IMR-90 (cell line): ENCODE data around the gene UAP1. TPM values are rescaled to one million over a fixed set of nuclear protein-coding genes. Genes with fewer than 3 reads are reported as not detected.

Source experiments
- ATAC-seq: fragments of 200-7000 bp; cut with Tn5 transposase; 2 replicates; pipeline ENCODE4 v1.9.1; 2020; ENCODE audit warnings: low read depth, mild to moderate bottlenecking, moderate library complexity
- BruUV-seq: library from RNA; stranded (reverse); fragments of 400-500 nt; replicated peaks from 2 replicates; lab custom pipeline; 2021; lab: Mats Ljungman, UMichigan
- CTCF ChIA-PET: fragments of 300-600 bp; formaldehyde crosslinking; extraction: SDS; loops from one replicate; lab custom pipeline; 2021; ENCODE audit warnings: antibody characterized with exemption; lab: Yijun Ruan, JAX
- POLR2A ChIA-PET: fragments of 300-600 bp; sonication (Branson Sonifier 250); formaldehyde crosslinking; loops from one replicate; lab custom pipeline; 2022; ENCODE audit warnings: antibody characterized with exemption; ENCODE audit not compliant: unreplicated experiment; lab: Charles Lee
- DNase-seq: peaks from one replicate; pipeline ENCODE4 v3.0.0; 2013
- H2AFZ ChIP-seq: replicated peaks from 2 replicates; pipeline ENCODE3; 2013; ENCODE audit warnings: low read length, mild to moderate bottlenecking; ENCODE audit not compliant: poor library complexity
- H2AK5ac ChIP-seq: 2 replicates; pipeline ENCODE4 v1.6.1; 2013; ENCODE audit warnings: low read depth, low read length, inconsistent platforms
- H2AK9ac ChIP-seq: replicated peaks from 2 replicates; pipeline ENCODE3; 2013; ENCODE audit warnings: mild to moderate bottlenecking, low read depth, low read length, moderate library complexity; ENCODE audit not compliant: poor library complexity
- H2BK120ac ChIP-seq: 2 replicates; pipeline ENCODE4 v1.6.1; 2013; ENCODE audit warnings: low read depth, low read length, inconsistent platforms
- H2BK15ac ChIP-seq: 3 replicates; pipeline ENCODE4 v1.6.1; 2013; ENCODE audit warnings: low read depth, low read length, inconsistent platforms
- H2BK20ac ChIP-seq: 2 replicates; pipeline ENCODE4 v1.6.1; 2013; ENCODE audit warnings: low read depth, mild to moderate bottlenecking, inconsistent platforms, low read length, moderate library complexity
- H2BK5ac ChIP-seq: 2 replicates; pipeline ENCODE4 v1.6.1; 2013; ENCODE audit warnings: mild to moderate bottlenecking, low read depth, low read length, inconsistent platforms; ENCODE audit not compliant: poor library complexity, severe bottlenecking
- H3K14ac ChIP-seq: replicated peaks from 2 replicates; pipeline ENCODE4 v1.6.1; 2013; ENCODE audit warnings: low read depth, low read length, inconsistent platforms
- H3K18ac ChIP-seq: 2 replicates; pipeline ENCODE4 v1.6.1; 2013; ENCODE audit warnings: low read depth, low read length, control low read depth
- H3K23ac ChIP-seq: 2 replicates; pipeline ENCODE4 v1.6.1; 2013; ENCODE audit warnings: low read depth, low read length, inconsistent platforms
- H3K27ac ChIP-seq: 2 replicates; pipeline ENCODE4 v1.5.1; 2013; ENCODE audit warnings: mild to moderate bottlenecking, control low read depth, low read length; ENCODE audit not compliant: insufficient read depth
- H3K27me3 ChIP-seq: 2 replicates; pipeline ENCODE4 v1.6.1; 2013; ENCODE audit warnings: low read length; ENCODE audit not compliant: control insufficient read depth, insufficient read depth
- H3K36me3 ChIP-seq: 2 replicates; pipeline ENCODE4 v1.6.1; 2013; ENCODE audit warnings: low read length, mixed read lengths; ENCODE audit not compliant: control insufficient read depth, insufficient read depth
- H3K4ac ChIP-seq: 2 replicates; pipeline ENCODE4 v1.6.1; 2013; ENCODE audit warnings: low read depth, low read length, inconsistent platforms
- H3K4me1 ChIP-seq: 2 replicates; pipeline ENCODE4 v1.6.1; 2013; ENCODE audit warnings: low read length, mixed read lengths; ENCODE audit not compliant: control insufficient read depth, insufficient read depth
- H3K4me2 ChIP-seq: 2 replicates; pipeline ENCODE4 v1.6.1; 2013; ENCODE audit warnings: low read depth, mild to moderate bottlenecking, control low read depth, low read length, moderate library complexity
- H3K4me3 ChIP-seq: 2 replicates; pipeline ENCODE4 v1.5.1; 2013; ENCODE audit warnings: low read depth, mild to moderate bottlenecking, control low read depth, low read length, moderate library complexity; ENCODE audit not compliant: insufficient read depth
- H3K56ac ChIP-seq: 2 replicates; pipeline ENCODE4 v1.6.1; 2013; ENCODE audit warnings: low read length, inconsistent platforms; ENCODE audit not compliant: insufficient read depth; ENCODE audit errors: extremely low read depth
- H3K79me1 ChIP-seq, 2 experiments: 2 replicates each; pipeline ENCODE4 v1.6.1; 2013; ENCODE audit warnings: low read length in 2 of 2, inconsistent platforms in 1 of 2, low read depth in 1 of 2
- H3K9ac ChIP-seq: 2 replicates; pipeline ENCODE4 v1.6.1; 2013; ENCODE audit warnings: low read depth, low read length, control low read depth
- H3K9me1 ChIP-seq: 2 replicates; pipeline ENCODE4 v1.6.1; 2013; ENCODE audit warnings: low read length, inconsistent platforms; ENCODE audit not compliant: insufficient read depth
- H3K9me3 ChIP-seq: 2 replicates; pipeline ENCODE4 v1.6.1; 2013; ENCODE audit warnings: low read length; ENCODE audit not compliant: control insufficient read depth, insufficient read depth
- H4K20me1 ChIP-seq: 2 replicates; pipeline ENCODE4 v1.6.1; 2013; ENCODE audit warnings: low read length, inconsistent platforms; ENCODE audit not compliant: insufficient read depth
- H4K5ac ChIP-seq: 2 replicates; pipeline ENCODE4 v1.6.1; 2013; ENCODE audit warnings: mild to moderate bottlenecking, low read depth, low read length, control low read depth
- H4K8ac ChIP-seq, 2 experiments: 2 replicates each; pipeline ENCODE4 v1.6.1; 2013; ENCODE audit warnings: low read depth in 2 of 2, low read length in 2 of 2, control low read depth in 1 of 2, inconsistent platforms in 1 of 2
- H4K91ac ChIP-seq: 2 replicates; pipeline ENCODE4 v1.6.1; 2013; ENCODE audit warnings: low read depth, low read length, inconsistent platforms; ENCODE audit not compliant: insufficient read depth
- BHLHE40 ChIP-seq: fragments of 150-350 bp; IDR thresholded peaks from 2 replicates; pipeline ENCODE4 v1.6.1; 2016; ENCODE audit warnings: mild to moderate bottlenecking, low read depth, low read length
- CEBPB ChIP-seq: IDR thresholded peaks from 2 replicates; pipeline ENCODE4 v1.6.1; 2012; ENCODE audit warnings: low read depth, low read length, improper control_type of control experiment
- CHD1 ChIP-seq: IDR thresholded peaks from 2 replicates; pipeline ENCODE4 v1.6.1; 2012; ENCODE audit warnings: low read depth, low read length, improper control_type of control experiment
- ELK1 ChIP-seq: fragments of 150-350 bp; IDR thresholded peaks from 2 replicates; pipeline ENCODE4 v1.6.1; 2016; ENCODE audit warnings: low read depth, mild to moderate bottlenecking, low read length, moderate library complexity, borderline replicate concordance
- FOS ChIP-seq: fragments of 150-350 bp; IDR thresholded peaks from 2 replicates; pipeline ENCODE4 v1.6.1; 2016; ENCODE audit warnings: low read depth, low read length
- MAFK ChIP-seq: IDR thresholded peaks from 2 replicates; pipeline ENCODE4 v1.6.1; 2012; ENCODE audit warnings: low read depth, low read length, improper control_type of control experiment
- MAZ ChIP-seq: IDR thresholded peaks from 2 replicates; pipeline ENCODE4 v1.6.1; 2012; ENCODE audit warnings: low read depth, mild to moderate bottlenecking, low read length, improper control_type of control experiment, moderate library complexity, borderline replicate concordance
- MXI1 ChIP-seq: IDR thresholded peaks from 2 replicates; pipeline ENCODE4 v1.6.1; 2012; ENCODE audit warnings: low read depth, mild to moderate bottlenecking, low read length, moderate library complexity, borderline replicate concordance
- NFE2L2 ChIP-seq: fragments of 150-350 bp; IDR thresholded peaks from 2 replicates; pipeline ENCODE4 v1.6.1; 2016; ENCODE audit warnings: low read depth, mild to moderate bottlenecking, low read length
- POLR2A ChIP-seq: IDR thresholded peaks from 2 replicates; pipeline ENCODE4 v1.6.1; 2012; ENCODE audit warnings: mild to moderate bottlenecking, low read depth, low read length
- RAD21 ChIP-seq: IDR thresholded peaks from 2 replicates; pipeline ENCODE4 v1.6.1; 2012; ENCODE audit warnings: low read length, improper control_type of control experiment
- RCOR1 ChIP-seq: IDR thresholded peaks from 2 replicates; pipeline ENCODE4 v1.6.1; 2012; ENCODE audit warnings: mild to moderate bottlenecking, low read length, improper control_type of control experiment; ENCODE audit not compliant: insufficient replicate concordance
- RFX5 ChIP-seq: IDR thresholded peaks from 2 replicates; pipeline ENCODE4 v1.8.0; 2012; ENCODE audit warnings: low read depth, mild to moderate bottlenecking, low read length, moderate library complexity
- SMC3 ChIP-seq: fragments of 150-350 bp; IDR thresholded peaks from 2 replicates; pipeline ENCODE4 v1.6.1; 2016; ENCODE audit warnings: low read depth, mild to moderate bottlenecking, antibody characterized with exemption, low read length, moderate library complexity
- WGBS, 2 experiments: methylation state at CpG; one replicate each; pipeline versions ENCODE4 v1.1.5 to v1.1.7; 2013; ENCODE audit warnings: missing lambda C conversion rate in 2 of 2; ENCODE audit not compliant: insufficient read length in 1 of 2; ENCODE audit errors: extremely low coverage in 2 of 2; 5-methylcytosine and 5-hydroxymethylcytosine counted together
- dilution Hi-C: fragments of 300-500 bp; cut with HindIII; formaldehyde crosslinking; loops from one replicate; pipeline ENCODE4 v1.14.3; 2018; ENCODE audit warnings: low sequenced_read_pairs; ENCODE audit not compliant: unreplicated experiment
- in situ Hi-C: fragments of 300-500 bp; cut with MboI; formaldehyde crosslinking; loops from 3 replicates; pipeline ENCODE4 v1.14.3; 2019; ENCODE audit warnings: low sequenced_read_pairs, inconsistent platforms, mixed read lengths
- intact Hi-C: fragments of 100-400 bp; cut with micrococcal nuclease; formaldehyde crosslinking; loops from 2 replicates; pipeline ENCODE4 v1.10.0; 2022
- polyA plus RNA-seq, 3 experiments: library from polyadenylated mRNA; depleted of rRNA; stranded (reverse); fragments of >200 nt; gene quantifications; 2 replicates each; pipeline ENCODE4 v1.2.3, GENCODE V29; 2012; ENCODE audit warnings: low replicate concordance in 1 of 3
- total RNA-seq: library from RNA; depleted of rRNA; stranded (reverse); fragments of >200 nt; gene quantifications from 2 replicates; pipeline ENCODE4 v1.2.3, GENCODE V29; 2012
- TF ChIP-seq, protein P1 (sequence below): conservative IDR thresholded peaks from 2 replicates; pipeline ENCODE4 v1.5.1; 2012; ENCODE audit warnings: mild to moderate bottlenecking, low read depth, low read length, improper control_type of control experiment
- TF ChIP-seq, protein P2 (sequence below): fragments of 150-350 bp; IDR thresholded peaks from 2 replicates; pipeline ENCODE4 v1.6.1; 2017; ENCODE audit warnings: mild to moderate bottlenecking, antibody characterized with exemption, low read length, low read depth

Gene UAP1
- total and polyA plus RNA-seq, 2 of the 4 experiments (the other 2 are of a cell fraction) = 93.4 to 196 TPM

- no peak overlapping the region for H2BK15ac ChIP-seq
- peaks cover 23% of the 10 kb centered on the region for H3K9me1 ChIP-seq
- no peak overlapping the region for H2AK5ac ChIP-seq
- no peak overlapping the region for H3K23ac ChIP-seq
- no peak overlapping the region for H4K91ac ChIP-seq
- H2BK20ac ChIP-seq = no peak overlapping the region
- no peak overlapping the region for H2AK9ac ChIP-seq
- WGBS, 2 experiments = no CpG with 5 or more reads among the region's 3 CpGs
- no peak overlapping the region; the same call in 1 of the 2 replicates for H3K4me2 ChIP-seq
- no TSS peak for BruUV-seq
- no peak overlapping the region for H3K4ac ChIP-seq
- intact Hi-C loops (loop anchor here (2.0 kb wide), 1 partner anchor 15 kb away; no protein-coding TSS in a partner anchor), dilution Hi-C loops (no loop called here), in situ Hi-C loops (no loop called here)
- no peak overlapping the region for H2BK120ac ChIP-seq
- H3K27ac ChIP-seq = no peak overlapping the region
- no peak overlapping the region for H3K9ac ChIP-seq
- H3K27me3 ChIP-seq = no peaks in the 10 kb centered on the region
- DNase-seq = no peak
- no peak overlapping the region for H3K56ac ChIP-seq
- POLR2A ChIA-PET = no interaction called here
- peaks cover 89% of the 10 kb centered on the region for H4K20me1 ChIP-seq
- TF ChIP-seq, protein P1, sequence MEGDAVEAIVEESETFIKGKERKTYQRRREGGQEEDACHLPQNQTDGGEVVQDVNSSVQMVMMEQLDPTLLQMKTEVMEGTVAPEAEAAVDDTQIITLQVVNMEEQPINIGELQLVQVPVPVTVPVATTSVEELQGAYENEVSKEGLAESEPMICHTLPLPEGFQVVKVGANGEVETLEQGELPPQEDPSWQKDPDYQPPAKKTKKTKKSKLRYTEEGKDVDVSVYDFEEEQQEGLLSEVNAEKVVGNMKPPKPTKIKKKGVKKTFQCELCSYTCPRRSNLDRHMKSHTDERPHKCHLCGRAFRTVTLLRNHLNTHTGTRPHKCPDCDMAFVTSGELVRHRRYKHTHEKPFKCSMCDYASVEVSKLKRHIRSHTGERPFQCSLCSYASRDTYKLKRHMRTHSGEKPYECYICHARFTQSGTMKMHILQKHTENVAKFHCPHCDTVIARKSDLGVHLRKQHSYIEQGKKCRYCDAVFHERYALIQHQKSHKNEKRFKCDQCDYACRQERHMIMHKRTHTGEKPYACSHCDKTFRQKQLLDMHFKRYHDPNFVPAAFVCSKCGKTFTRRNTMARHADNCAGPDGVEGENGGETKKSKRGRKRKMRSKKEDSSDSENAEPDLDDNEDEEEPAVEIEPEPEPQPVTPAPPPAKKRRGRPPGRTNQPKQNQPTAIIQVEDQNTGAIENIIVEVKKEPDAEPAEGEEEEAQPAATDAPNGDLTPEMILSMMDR = no peak
- TF ChIP-seq CHD1 (no peak), POLR2A (no peak), RAD21 (no peak), MAZ (no peak), FOS (no peak), BHLHE40 (no peak), RFX5 (no peak), MAFK (no peak), CEBPB (no peak), SMC3 (no peak), MXI1 (no peak), ELK1 (no peak), NFE2L2 (no peak), RCOR1 (no peak)
- TF ChIP-seq, protein P2, sequence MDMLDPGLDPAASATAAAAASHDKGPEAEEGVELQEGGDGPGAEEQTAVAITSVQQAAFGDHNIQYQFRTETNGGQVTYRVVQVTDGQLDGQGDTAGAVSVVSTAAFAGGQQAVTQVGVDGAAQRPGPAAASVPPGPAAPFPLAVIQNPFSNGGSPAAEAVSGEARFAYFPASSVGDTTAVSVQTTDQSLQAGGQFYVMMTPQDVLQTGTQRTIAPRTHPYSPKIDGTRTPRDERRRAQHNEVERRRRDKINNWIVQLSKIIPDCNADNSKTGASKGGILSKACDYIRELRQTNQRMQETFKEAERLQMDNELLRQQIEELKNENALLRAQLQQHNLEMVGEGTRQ = no peak
- no peak overlapping the region for H4K8ac ChIP-seq
- peaks cover 5% of the 10 kb centered on the region for H3K36me3 ChIP-seq
- no peak overlapping the region for H3K4me3 ChIP-seq
- peaks cover 29 to 88% of the 10 kb centered on the region in 2 experiments; a peak in 3 of 4 replicates for H3K79me1 ChIP-seq
- no peak overlapping the region for H2BK5ac ChIP-seq
- CTCF ChIA-PET = no interaction called here
- H3K4me1 ChIP-seq = peaks cover 7% of the 10 kb centered on the region
- H2AFZ ChIP-seq = no peak overlapping the region
- H3K18ac ChIP-seq = no peak overlapping the region
- ATAC-seq = no peak
- no peak overlapping the region for H4K5ac ChIP-seq
- no peaks in the 10 kb centered on the region for H3K9me3 ChIP-seq
- H3K14ac ChIP-seq = no peak overlapping the region
These were observed 88.1 kb downstream of the UAP1 start for GRCh38 chr1:162649583-162649982.
